RWPE1 (cell line): Measurements from ENCODE around the gene IL17RD.

ENCODE experiments used
- CTCF ChIA-PET: fragments of 350-600 bp; sonication (Branson Sonifier 250); formaldehyde crosslinking; extraction: SDS; loops from one replicate; lab custom pipeline; 2021; lab: Yijun Ruan, JAX
- POLR2A ChIA-PET: fragments of 400-600 bp; formaldehyde crosslinking; extraction: SDS; loops from one replicate; lab custom pipeline; 2020; ENCODE audit warnings: antibody characterized with exemption; ENCODE audit not compliant: low non-redundant PET; lab: Yijun Ruan, JAX
- DNase-seq: peaks from one replicate; pipeline ENCODE4 v3.0.0; 2012; ENCODE audit warnings: low spot score
- H3K27ac ChIP-seq: fragments of 450-650 bp; 2 replicates; pipeline ENCODE4 v1.5.1; 2017
- TF ChIP-seq, protein P1 (sequence below): fragments of 450-650 bp; conservative IDR thresholded peaks from 2 replicates; pipeline ENCODE4 v1.5.1; 2017; ENCODE audit warnings: low read depth, mild to moderate bottlenecking

IL17RD gene

DNA sequence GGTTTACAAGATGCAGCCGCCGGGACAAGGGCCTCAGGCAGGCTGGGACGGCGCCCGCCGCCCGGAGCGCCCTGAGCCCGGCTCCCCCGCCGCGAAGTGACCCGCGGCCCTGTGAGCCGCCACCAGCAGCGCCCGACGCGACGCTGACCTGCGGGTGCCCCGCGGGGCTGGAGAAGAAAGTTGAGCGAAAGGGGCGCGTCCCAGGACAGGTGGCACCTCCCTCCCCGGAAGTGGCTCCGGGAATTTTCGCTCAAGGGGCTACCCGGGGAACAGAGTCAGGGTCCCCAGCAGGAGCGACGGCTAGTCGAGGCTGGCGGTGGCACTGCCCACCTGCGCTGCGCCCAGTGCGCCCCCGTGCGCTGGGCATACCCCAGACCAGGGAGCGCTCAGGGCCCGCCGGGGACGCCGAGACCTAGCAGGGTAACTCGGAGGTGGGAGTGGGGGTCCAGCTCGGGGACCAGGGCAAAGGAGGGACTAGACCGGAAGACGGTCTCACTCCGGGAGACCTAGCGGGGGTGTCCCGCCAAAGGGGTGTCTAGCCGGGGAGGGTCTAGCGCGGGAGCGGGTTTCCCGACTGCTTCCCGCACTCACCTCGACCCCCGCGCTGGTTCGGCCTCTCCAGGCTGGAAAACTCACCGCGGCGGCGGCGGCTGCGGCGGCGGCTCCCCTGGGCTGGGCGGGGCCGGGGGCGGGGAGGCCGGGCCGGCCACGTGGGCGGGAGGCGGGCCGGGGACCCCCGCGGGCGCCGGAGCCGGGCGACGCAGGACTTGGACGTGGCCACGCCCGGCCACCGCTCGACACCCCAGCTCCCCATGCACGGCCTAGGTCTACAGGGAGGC is 86.3 kb downstream of the IL17RD start:
- H3K27ac ChIP-seq, result no peak overlapping the region; the same call in 1 of the 2 replicates
- TF ChIP-seq, protein P1, sequence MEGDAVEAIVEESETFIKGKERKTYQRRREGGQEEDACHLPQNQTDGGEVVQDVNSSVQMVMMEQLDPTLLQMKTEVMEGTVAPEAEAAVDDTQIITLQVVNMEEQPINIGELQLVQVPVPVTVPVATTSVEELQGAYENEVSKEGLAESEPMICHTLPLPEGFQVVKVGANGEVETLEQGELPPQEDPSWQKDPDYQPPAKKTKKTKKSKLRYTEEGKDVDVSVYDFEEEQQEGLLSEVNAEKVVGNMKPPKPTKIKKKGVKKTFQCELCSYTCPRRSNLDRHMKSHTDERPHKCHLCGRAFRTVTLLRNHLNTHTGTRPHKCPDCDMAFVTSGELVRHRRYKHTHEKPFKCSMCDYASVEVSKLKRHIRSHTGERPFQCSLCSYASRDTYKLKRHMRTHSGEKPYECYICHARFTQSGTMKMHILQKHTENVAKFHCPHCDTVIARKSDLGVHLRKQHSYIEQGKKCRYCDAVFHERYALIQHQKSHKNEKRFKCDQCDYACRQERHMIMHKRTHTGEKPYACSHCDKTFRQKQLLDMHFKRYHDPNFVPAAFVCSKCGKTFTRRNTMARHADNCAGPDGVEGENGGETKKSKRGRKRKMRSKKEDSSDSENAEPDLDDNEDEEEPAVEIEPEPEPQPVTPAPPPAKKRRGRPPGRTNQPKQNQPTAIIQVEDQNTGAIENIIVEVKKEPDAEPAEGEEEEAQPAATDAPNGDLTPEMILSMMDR, result peak; percentile 25; the same call in 1 of the 2 replicates
- ChIA-PET CTCF (interaction anchor here (0.7 to 1.2 kb wide), 2 partner anchors 83 to 90 kb away, joined by 5 to 6 read pairs; no protein-coding TSS in a partner anchor), POLR2A (interaction anchor here (0.6 kb wide), 1 partner anchor 65 kb away, joined by 3 read pairs; no protein-coding TSS in a partner anchor)
- peak; percentile 41 for DNase-seq

DNA sequence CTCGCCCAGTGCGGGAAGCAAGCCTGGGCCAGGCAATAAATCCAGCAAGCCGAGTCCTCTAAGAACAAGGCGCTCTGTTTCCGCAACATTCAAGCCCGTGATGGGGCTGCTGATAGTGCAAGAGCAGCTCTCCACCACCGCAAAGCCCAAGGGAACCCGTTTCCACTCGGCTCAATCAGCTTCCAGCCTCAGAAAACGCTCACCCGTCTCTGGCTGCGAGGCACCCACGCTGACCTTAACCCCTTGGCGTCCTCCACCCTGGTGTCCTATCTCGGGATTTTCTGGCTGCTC is 86.9 kb downstream of the IL17RD start:
- ChIA-PET CTCF (interaction anchor here (0.7 to 1.2 kb wide), 3 partner anchors 56 to 89 kb away, joined by 3 to 6 read pairs (median 5); no protein-coding TSS in a partner anchor), POLR2A (interaction anchor here (0.7 kb wide), 1 partner anchor 72 kb away, joined by 3 read pairs; no protein-coding TSS in a partner anchor)
- peak; percentile 8 for DNase-seq
- no peak overlapping the region for H3K27ac ChIP-seq
- TF ChIP-seq, protein P1, result no peak

DNA sequence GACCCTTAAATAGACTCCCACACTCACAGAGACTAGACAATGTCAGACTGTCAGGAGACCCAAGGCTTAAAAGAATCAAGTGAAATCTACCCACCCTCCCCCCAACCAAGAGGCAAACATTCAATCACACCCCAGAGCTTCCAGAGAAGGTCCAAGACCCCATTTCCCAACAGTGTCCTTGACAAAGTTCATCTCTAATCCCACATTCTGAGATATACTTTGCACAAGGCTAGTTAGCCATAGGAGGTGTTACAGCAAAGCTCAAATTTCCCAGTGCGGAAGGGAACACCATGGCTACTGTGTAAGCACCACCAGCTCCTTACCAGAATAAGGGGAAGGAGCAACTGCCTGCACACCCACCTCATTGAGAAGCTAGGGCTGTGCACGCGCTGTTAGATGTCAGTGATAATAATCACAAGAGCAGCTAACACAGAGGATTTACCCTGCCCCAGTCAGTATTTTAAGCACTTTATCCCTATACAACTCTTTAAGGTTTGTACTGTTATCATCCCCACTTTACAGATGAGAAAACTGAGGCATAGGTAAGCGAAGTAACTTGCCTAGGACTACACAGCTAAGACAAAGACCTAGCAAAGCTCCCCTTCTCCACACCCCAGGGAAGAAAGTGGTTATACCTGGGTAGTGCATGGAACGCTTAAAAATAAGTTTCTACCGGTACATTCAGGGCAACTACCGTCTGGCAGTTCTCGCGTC is 87.4 kb downstream of the IL17RD start:
- ChIA-PET POLR2A (interaction anchor here (0.7 kb wide), 1 partner anchor 71 kb away, joined by 3 read pairs; no protein-coding TSS in a partner anchor), CTCF (interaction anchor here (0.7 to 1.2 kb wide), 3 partner anchors 55 to 89 kb away, joined by 3 to 6 read pairs (median 5); no protein-coding TSS in a partner anchor)
- no peak for DNase-seq
- TF ChIP-seq, protein P1, result no peak
- H3K27ac ChIP-seq, result no peak overlapping the region

DNA sequence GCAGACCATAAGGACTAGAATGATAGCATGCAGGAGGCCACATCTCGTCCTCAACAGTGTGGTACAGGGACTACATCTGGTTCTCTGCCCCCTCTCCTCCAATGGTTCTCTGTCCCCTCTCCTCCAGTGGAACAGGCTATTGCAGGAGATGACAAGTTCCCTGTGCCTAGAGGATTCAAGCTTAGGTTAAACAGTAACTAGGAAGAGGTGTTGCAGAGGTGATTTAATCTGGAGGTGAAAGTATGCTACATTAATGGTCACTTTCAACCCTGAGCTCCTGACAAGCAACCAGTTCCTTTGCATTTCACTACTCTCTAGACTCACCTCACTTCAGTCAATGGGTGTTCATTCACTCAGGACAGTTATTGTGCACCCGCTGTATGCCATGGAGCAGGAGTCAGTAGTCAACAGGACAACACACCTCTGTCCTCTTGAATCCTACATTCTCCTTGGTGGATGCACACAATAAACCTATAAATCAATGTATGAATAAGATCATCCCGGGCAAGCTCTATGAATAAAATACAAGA is 88.7 kb downstream of the IL17RD start:
- DNase-seq, result no peak
- CTCF ChIA-PET, result no interaction called here
- no peak overlapping the region for H3K27ac ChIP-seq
- TF ChIP-seq, protein P1, result no peak
- POLR2A ChIA-PET, result interaction anchor here (0.6 kb wide), 1 partner anchor 513 kb away, joined by 3 read pairs; no protein-coding TSS in a partner anchor

DNA sequence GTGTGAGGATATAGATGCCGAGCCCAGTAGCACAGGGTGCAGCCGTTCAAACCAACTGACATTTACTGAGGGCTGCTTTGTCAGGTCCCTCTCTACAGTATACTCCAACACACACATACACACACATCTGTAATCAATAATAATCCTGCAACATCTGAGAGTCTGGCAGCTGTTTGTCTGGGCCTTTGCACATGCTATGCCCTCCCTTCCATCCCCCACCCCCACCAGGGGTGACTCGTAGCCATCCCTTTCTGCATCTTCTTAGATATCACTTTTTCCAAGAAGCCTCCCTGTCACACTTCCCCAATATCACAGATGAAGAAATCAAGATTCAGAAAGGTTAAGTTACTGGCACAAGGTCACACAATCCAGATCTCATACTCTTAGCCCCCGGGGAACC is 91.0 kb downstream of the IL17RD start:
- ChIA-PET POLR2A (no interaction called here), CTCF (no interaction called here)
- TF ChIP-seq, protein P1, result no peak
- H3K27ac ChIP-seq, result no peak overlapping the region
- no peak for DNase-seq

DNA sequence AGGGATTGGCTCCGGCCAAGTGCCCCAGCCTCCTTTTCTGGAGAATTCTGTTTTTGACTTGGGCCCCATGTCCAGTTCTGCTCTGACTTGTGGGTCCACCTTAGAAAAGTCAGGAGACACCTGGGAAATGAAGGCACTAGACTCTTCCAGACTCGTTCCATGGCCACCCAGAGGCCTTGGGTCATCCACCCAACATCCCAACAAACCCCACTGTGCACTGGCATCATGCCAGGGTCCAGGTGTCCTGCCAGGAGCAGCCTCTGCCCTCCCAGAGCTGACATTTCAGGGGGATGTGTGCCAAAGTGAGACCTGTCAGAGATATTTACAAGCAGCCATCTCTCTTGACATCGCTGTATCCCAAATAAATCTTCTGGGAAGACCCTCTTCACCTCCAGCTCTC is 91.5 kb downstream of the IL17RD start:
- TF ChIP-seq, protein P1, result no peak
- H3K27ac ChIP-seq, result no peak overlapping the region
- ChIA-PET POLR2A (no interaction called here), CTCF (no interaction called here)
- DNase-seq, result no peak
